ENCODE results near the gene RFX2.

The RFX2 gene

GRCh38 chr19:5954293-5954692, 156.0 kb downstream of the RFX2 start:
- TF ChIP-seq ZFX (IDR thresholded peaks at IDR 0.05; ENCODE audit: borderline replicate concordance) = no peak
- TF ChIP-seq CTCF (IDR thresholded peaks at IDR 0.05) = no peak
- H3K27ac ChIP-seq = no peak overlapping the region

- no peak overlapping the region for H3K27ac ChIP-seq
- no peak for TF ChIP-seq ZFX (IDR thresholded peaks at IDR 0.05; ENCODE audit: borderline replicate concordance)
- TF ChIP-seq CTCF (IDR thresholded peaks at IDR 0.05) = no peak
Measured at GRCh38 chr19:5953680-5954213, 156.6 kb downstream of the RFX2 start.

- no peak overlapping the region for H3K27ac ChIP-seq
- no peak for TF ChIP-seq CTCF (IDR thresholded peaks at IDR 0.05)
- TF ChIP-seq ZFX (IDR thresholded peaks at IDR 0.05; ENCODE audit: borderline replicate concordance) = no peak
Measured at GRCh38 chr19:5953030-5953589, 157.2 kb downstream of the RFX2 start.

DNA sequence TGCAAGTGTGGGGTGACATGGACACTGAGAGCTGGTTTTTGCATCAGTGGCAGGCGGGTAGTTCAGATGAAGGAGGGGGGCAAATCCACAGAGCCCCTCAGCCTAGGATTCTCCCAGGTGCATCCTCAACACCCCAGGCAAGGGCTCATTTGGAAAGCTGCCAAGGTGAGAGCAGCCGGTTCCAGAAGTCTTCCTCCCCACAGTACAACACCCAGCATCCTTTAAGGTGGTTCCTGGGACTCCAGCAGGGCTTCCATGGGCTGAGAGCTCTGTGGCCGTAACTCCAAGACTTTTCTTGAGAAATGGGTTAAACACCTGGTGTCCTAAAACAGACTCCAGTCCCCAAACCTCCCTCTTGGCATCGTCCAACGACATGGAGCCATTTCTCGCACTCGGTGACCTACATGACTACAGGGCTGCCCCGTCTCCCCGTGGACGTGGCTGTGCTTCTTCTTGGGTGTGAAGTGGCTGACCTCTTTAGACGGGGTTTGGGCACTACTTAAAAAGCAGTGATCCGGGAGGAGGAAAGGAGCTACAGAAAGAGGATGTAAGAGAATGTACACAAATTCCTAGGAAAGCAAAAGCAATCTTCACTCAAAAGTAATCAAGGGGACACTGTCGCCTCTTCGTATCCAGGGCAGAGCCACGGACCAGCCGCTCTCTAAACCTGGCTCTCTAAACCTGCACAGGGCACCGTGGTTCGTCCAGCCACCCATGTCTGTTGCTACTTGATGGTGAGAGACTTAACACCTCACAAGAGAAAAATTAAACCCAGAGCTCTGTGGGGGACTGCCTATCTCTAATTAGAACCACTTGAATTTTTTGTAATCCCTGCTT, 157.9 kb downstream of the RFX2 start:
- no peak overlapping the region for H3K27ac ChIP-seq
- TF ChIP-seq CTCF (IDR thresholded peaks at IDR 0.05) (no peak), ZFX (IDR thresholded peaks at IDR 0.05; ENCODE audit: borderline replicate concordance) (no peak)

GRCh38 chr19:5951338-5951861, 158.9 kb downstream of the RFX2 start:
- no peak for TF ChIP-seq ZFX (IDR thresholded peaks at IDR 0.05; ENCODE audit: borderline replicate concordance)
- TF ChIP-seq CTCF (IDR thresholded peaks at IDR 0.05) = no peak
- no peak overlapping the region for H3K27ac ChIP-seq

DNA sequence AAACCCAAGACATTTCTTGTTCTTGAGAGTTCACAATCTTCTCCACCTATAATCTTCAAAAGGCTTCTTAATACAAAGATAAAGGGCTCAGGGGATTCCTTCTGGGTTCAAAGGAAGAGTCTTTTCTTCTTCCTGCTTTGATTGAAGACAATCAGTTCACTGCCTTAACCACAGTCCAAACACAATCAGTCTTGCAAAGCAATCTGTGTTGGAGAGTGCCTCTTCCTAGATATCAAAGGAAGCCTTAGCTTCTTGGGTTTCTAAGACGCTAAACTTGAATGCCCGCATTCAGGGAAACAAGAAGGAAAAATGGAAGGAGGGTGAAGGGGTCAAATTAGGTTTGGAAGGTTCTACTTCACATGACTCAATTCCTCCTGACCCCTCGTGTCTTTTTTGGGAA, 159.6 kb downstream of the RFX2 start:
- no peak overlapping the region for H3K27ac ChIP-seq

More for the DNA sequence above, 159.6 kb downstream of the RFX2 start:
- no peak for TF ChIP-seq ZFX (IDR thresholded peaks at IDR 0.05; ENCODE audit: borderline replicate concordance)
- no peak for TF ChIP-seq CTCF (IDR thresholded peaks at IDR 0.05)

Data from 22Rv1 (cell line).